SK-N-SH (cell line): ENCODE results near the gene CCR6.

Source experiments
- EP300 ChIP-seq, 2 experiments: IDR thresholded peaks; 2 replicates each; pipeline versions ENCODE4 v1.4.0 to v1.6.1; 2012; ENCODE audit warnings: borderline replicate concordance in 1 of 2, low read depth in 1 of 2, low read length in 1 of 2
- EZH2phosphoT487 ChIP-seq: fragments of 200-600 bp; sonication (generic); IDR thresholded peaks from 2 replicates; pipeline ENCODE4 v1.6.1; 2017; ENCODE audit warnings: low read depth, mixed run types, mild to moderate bottlenecking, antibody characterized with exemption, moderate library complexity, borderline replicate concordance
- GABPA ChIP-seq: IDR thresholded peaks from 2 replicates; pipeline ENCODE4 v1.4.0; 2012; ENCODE audit warnings: low read depth, mild to moderate bottlenecking
- JUND ChIP-seq: IDR thresholded peaks from 2 replicates; pipeline ENCODE4 v1.4.0; 2012
- MAX ChIP-seq: IDR thresholded peaks from 2 replicates; pipeline ENCODE4 v1.4.0; 2012; ENCODE audit warnings: low read depth
- NFIC ChIP-seq: IDR thresholded peaks from 2 replicates; pipeline ENCODE4 v1.4.0; 2012; ENCODE audit warnings: borderline replicate concordance
- POLR2AphosphoS5 ChIP-seq: IDR thresholded peaks from 2 replicates; pipeline ENCODE4 v1.6.1; 2012; ENCODE audit warnings: low read depth, low read length
- RAD21 ChIP-seq: IDR thresholded peaks from 2 replicates; pipeline ENCODE4 v1.6.1; 2012; ENCODE audit warnings: mild to moderate bottlenecking, low read length
- RFX5 ChIP-seq: IDR thresholded peaks from 2 replicates; pipeline ENCODE4 v1.6.1; 2012; ENCODE audit warnings: mild to moderate bottlenecking, improper control_type of control experiment, low read length
- TAF1 ChIP-seq: IDR thresholded peaks from 2 replicates; pipeline ENCODE4 v1.6.1; 2012; ENCODE audit warnings: low read depth, mild to moderate bottlenecking, low read length, moderate library complexity, borderline replicate concordance
- YY1 ChIP-seq: IDR thresholded peaks from 2 replicates; pipeline ENCODE4 v1.4.0; 2012; ENCODE audit warnings: low read depth, mild to moderate bottlenecking
- TF ChIP-seq, protein P1 (sequence below): IDR thresholded peaks from 2 replicates; pipeline ENCODE4 v1.6.1; 2012; ENCODE audit warnings: mild to moderate bottlenecking, low read depth, low read length, moderate library complexity
- TF ChIP-seq, protein P2 (sequence below): fragments of 150-350 bp; IDR thresholded peaks from 2 replicates; pipeline ENCODE4 v1.6.1; 2017; ENCODE audit warnings: antibody characterized with exemption, low read length, low read depth, borderline replicate concordance
- TF ChIP-seq, protein P3 (sequence below): fragments of 200-600 bp; sonication (generic); IDR thresholded peaks from 2 replicates; pipeline ENCODE4 v1.6.1; 2017; ENCODE audit warnings: antibody characterized with exemption, mild to moderate bottlenecking, moderate library complexity

DNA sequence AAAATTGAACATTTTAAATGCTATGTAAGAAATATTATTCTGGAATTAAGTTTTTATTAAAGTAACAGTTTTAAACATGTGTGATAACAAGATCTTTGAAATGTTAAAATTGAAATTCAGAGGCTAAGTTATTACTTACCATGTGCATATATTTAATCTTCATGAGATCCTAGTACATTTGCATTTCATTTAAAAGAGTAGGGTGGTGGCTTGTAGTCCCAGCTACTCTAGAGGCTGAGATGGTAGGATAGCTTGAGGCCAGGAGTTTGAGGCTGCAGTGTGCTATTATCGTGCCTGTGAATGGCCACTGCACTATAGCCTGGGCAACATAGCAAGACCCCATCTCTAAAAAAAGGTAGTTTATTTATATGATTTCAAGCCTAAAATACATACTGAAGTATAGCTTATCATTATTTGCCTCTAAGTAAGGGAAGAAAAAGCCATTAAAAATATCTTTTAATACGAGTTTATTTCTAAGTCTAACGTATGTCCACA, 3.0 kb downstream of the CCR6 start:
- TF ChIP-seq, protein P1, sequence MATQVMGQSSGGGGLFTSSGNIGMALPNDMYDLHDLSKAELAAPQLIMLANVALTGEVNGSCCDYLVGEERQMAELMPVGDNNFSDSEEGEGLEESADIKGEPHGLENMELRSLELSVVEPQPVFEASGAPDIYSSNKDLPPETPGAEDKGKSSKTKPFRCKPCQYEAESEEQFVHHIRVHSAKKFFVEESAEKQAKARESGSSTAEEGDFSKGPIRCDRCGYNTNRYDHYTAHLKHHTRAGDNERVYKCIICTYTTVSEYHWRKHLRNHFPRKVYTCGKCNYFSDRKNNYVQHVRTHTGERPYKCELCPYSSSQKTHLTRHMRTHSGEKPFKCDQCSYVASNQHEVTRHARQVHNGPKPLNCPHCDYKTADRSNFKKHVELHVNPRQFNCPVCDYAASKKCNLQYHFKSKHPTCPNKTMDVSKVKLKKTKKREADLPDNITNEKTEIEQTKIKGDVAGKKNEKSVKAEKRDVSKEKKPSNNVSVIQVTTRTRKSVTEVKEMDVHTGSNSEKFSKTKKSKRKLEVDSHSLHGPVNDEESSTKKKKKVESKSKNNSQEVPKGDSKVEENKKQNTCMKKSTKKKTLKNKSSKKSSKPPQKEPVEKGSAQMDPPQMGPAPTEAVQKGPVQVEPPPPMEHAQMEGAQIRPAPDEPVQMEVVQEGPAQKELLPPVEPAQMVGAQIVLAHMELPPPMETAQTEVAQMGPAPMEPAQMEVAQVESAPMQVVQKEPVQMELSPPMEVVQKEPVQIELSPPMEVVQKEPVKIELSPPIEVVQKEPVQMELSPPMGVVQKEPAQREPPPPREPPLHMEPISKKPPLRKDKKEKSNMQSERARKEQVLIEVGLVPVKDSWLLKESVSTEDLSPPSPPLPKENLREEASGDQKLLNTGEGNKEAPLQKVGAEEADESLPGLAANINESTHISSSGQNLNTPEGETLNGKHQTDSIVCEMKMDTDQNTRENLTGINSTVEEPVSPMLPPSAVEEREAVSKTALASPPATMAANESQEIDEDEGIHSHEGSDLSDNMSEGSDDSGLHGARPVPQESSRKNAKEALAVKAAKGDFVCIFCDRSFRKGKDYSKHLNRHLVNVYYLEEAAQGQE, result no peak
- TF ChIP-seq NFIC, result no peak
- TF ChIP-seq, protein P2, sequence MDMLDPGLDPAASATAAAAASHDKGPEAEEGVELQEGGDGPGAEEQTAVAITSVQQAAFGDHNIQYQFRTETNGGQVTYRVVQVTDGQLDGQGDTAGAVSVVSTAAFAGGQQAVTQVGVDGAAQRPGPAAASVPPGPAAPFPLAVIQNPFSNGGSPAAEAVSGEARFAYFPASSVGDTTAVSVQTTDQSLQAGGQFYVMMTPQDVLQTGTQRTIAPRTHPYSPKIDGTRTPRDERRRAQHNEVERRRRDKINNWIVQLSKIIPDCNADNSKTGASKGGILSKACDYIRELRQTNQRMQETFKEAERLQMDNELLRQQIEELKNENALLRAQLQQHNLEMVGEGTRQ, result no peak
- TF ChIP-seq, protein P3, sequence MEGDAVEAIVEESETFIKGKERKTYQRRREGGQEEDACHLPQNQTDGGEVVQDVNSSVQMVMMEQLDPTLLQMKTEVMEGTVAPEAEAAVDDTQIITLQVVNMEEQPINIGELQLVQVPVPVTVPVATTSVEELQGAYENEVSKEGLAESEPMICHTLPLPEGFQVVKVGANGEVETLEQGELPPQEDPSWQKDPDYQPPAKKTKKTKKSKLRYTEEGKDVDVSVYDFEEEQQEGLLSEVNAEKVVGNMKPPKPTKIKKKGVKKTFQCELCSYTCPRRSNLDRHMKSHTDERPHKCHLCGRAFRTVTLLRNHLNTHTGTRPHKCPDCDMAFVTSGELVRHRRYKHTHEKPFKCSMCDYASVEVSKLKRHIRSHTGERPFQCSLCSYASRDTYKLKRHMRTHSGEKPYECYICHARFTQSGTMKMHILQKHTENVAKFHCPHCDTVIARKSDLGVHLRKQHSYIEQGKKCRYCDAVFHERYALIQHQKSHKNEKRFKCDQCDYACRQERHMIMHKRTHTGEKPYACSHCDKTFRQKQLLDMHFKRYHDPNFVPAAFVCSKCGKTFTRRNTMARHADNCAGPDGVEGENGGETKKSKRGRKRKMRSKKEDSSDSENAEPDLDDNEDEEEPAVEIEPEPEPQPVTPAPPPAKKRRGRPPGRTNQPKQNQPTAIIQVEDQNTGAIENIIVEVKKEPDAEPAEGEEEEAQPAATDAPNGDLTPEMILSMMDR, result no peak
- no peak for TF ChIP-seq JUND
- no peak for TF ChIP-seq MAX
- TF ChIP-seq GABPA, result no peak
- no peak for TF ChIP-seq EZH2phosphoT487
- TF ChIP-seq POLR2AphosphoS5, result no peak
- TF ChIP-seq TAF1, result no peak
- no peak for TF ChIP-seq YY1
- no peak for TF ChIP-seq RFX5
- no peak for TF ChIP-seq RAD21
- no peak for TF ChIP-seq EP300 (IDR thresholded peaks at IDR 0.05; ENCODE audit: borderline replicate concordance in 1 of 2, low read depth in 1 of 2, low read length in 1 of 2)
